ENCODE measurements around the gene HEATR9.

DNA sequence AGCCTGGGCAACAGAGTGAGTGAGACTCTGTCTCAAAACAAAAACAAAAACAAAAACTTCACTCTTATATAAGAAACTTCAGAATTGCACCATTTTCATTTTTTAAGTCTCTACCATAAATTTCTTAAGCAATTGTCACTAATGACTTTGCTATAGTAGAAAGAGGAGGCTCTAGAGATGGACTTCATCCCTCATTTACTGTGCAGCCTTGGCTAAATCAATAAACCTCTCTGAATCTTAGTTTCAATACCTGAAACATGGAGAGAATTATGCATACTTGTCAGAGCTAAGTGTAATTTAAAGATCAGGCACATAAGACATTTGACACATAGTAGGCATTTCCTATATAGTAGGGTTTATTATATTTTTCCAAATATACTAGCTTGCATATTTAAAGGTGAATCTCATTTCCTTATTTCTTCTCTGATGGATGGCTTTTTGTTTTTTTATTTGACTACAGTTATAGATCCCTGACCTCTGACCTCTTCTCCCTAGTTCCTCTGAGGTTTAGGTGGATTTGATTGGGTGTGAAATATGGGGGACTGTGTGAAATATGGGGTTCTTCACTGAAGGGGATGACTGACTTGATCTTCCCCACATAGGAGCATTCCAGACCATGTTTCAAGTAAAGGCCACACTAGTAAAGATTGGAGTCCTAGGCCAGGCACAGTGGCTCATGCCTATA is 8.8 kb upstream of the HEATR9 start:
- TF ChIP-seq, protein P1, sequence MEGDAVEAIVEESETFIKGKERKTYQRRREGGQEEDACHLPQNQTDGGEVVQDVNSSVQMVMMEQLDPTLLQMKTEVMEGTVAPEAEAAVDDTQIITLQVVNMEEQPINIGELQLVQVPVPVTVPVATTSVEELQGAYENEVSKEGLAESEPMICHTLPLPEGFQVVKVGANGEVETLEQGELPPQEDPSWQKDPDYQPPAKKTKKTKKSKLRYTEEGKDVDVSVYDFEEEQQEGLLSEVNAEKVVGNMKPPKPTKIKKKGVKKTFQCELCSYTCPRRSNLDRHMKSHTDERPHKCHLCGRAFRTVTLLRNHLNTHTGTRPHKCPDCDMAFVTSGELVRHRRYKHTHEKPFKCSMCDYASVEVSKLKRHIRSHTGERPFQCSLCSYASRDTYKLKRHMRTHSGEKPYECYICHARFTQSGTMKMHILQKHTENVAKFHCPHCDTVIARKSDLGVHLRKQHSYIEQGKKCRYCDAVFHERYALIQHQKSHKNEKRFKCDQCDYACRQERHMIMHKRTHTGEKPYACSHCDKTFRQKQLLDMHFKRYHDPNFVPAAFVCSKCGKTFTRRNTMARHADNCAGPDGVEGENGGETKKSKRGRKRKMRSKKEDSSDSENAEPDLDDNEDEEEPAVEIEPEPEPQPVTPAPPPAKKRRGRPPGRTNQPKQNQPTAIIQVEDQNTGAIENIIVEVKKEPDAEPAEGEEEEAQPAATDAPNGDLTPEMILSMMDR (IDR thresholded peaks at IDR 0.05): no peak
- no peak for TF ChIP-seq POLR2A (IDR thresholded peaks at IDR 0.05)

Data from uterus (tissue), 2 donors.